A673 (cell line): Measurements from ENCODE around the gene NOCT. TPM values are rescaled to one million over a fixed set of nuclear protein-coding genes. Genes with fewer than 3 reads are reported as not detected.

Experiments used
- Bru-seq: library from RNA; stranded (reverse); fragments of 400-500 nt; gene quantifications from one replicate; lab custom pipeline; 2021; lab: Mats Ljungman, UMichigan
- BruChase-seq, 2 experiments: library from RNA; stranded (reverse); fragments of 400-500 nt; gene quantifications; one replicate each; lab custom pipeline; 2021; lab: Mats Ljungman, UMichigan
- BruUV-seq: library from RNA; stranded (reverse); fragments of 400-500 nt; replicated peaks from 2 replicates; lab custom pipeline; 2021; lab: Mats Ljungman, UMichigan
- CTCF ChIA-PET: fragments of 300-600 bp; sonication (Branson Sonifier 250); formaldehyde crosslinking; loops from one replicate; lab custom pipeline; 2022; ENCODE audit warnings: antibody characterized with exemption; lab: Charles Lee
- POLR2A ChIA-PET: fragments of 300-600 bp; sonication (Branson Sonifier 250); formaldehyde crosslinking; loops from one replicate; lab custom pipeline; 2022; ENCODE audit warnings: antibody characterized with exemption; ENCODE audit not compliant: low non-redundant PET; lab: Charles Lee
- DNase-seq: peaks from one replicate; pipeline ENCODE4 v3.0.0-alpha.2; 2015; ENCODE audit warnings: low spot score
- H3K27ac ChIP-seq: fragments of 200-600 bp; sonication (generic); 2 replicates; pipeline ENCODE4 v1.5.1; 2016; ENCODE audit warnings: mixed run types, low read depth, mild to moderate bottlenecking, mixed read lengths, antibody characterized with exemption, low read length; ENCODE audit not compliant: poor library complexity, severe bottlenecking
- H3K27me3 ChIP-seq: fragments of 200-600 bp; sonication (generic); replicated peaks from 2 replicates; pipeline ENCODE4 v1.6.1; 2017; ENCODE audit warnings: mixed run types, low read depth, mild to moderate bottlenecking, mixed read lengths, antibody characterized with exemption, low read length; ENCODE audit not compliant: insufficient read depth, poor library complexity
- H3K36me3 ChIP-seq: fragments of 200-600 bp; sonication (generic); 2 replicates; pipeline ENCODE4 v1.6.1; 2016; ENCODE audit warnings: mixed run types, mild to moderate bottlenecking, mixed read lengths, antibody characterized with exemption, low read length; ENCODE audit not compliant: insufficient read depth, poor library complexity, severe bottlenecking
- H3K4me1 ChIP-seq: fragments of 200-600 bp; sonication (generic); 2 replicates; pipeline ENCODE4 v1.6.1; 2017; ENCODE audit warnings: mixed run types, mild to moderate bottlenecking, mixed read lengths, antibody characterized with exemption, low read length; ENCODE audit not compliant: insufficient read depth, poor library complexity, severe bottlenecking
- H3K4me3 ChIP-seq: fragments of 200-600 bp; sonication (generic); 2 replicates; pipeline ENCODE4 v1.5.1; 2016; ENCODE audit warnings: low read depth, mixed run types, mild to moderate bottlenecking, mixed read lengths, low read length; ENCODE audit not compliant: poor library complexity, severe bottlenecking
- H3K9me3 ChIP-seq: fragments of 200-600 bp; sonication (generic); 2 replicates; pipeline ENCODE4 v1.6.1; 2016; ENCODE audit warnings: mixed run types, low read depth, mild to moderate bottlenecking, mixed read lengths, antibody characterized with exemption, low read length; ENCODE audit not compliant: poor library complexity, severe bottlenecking
- EZH2 ChIP-seq: fragments of 200-600 bp; sonication (generic); IDR thresholded peaks from 2 replicates; pipeline ENCODE4 v1.6.1; 2017; ENCODE audit warnings: borderline replicate concordance, low read depth, mild to moderate bottlenecking, mixed read lengths, antibody characterized with exemption, low read length; ENCODE audit not compliant: poor library complexity, severe bottlenecking
- intact Hi-C: fragments of 100-400 bp; cut with micrococcal nuclease; formaldehyde crosslinking; loops from one replicate; pipeline ENCODE4 v1.10.0; 2022; ENCODE audit not compliant: unreplicated experiment
- long read RNA-seq: library from polyadenylated mRNA; stranded (forward); transcript quantifications from one replicate; pipeline ENCODE4 v2.0.0, GENCODE V29; 2022
- total RNA-seq: library from RNA; stranded (reverse); gene quantifications from 2 replicates; pipeline ENCODE4 v1.2.3, GENCODE V29; 2021
- TF ChIP-seq, protein P1 (sequence below): fragments of 300-800, 200-600 bp; sonication (generic); conservative IDR thresholded peaks from 2 replicates; pipeline ENCODE4 v1.5.1; 2017; ENCODE audit warnings: low read depth, mild to moderate bottlenecking, antibody characterized with exemption, low read length, moderate library complexity, mixed read lengths

The NOCT gene
- total RNA-seq = 20.5 and 27.6 TPM in 2 replicates
- Bru-seq, nascent RNA = percentile 81 among the genes with signal in this experiment
- BruChase-seq, experiment 1, labeled RNA remaining after a 2-hour chase = percentile 78 among the genes with signal in this experiment
- percentile 80 among the genes with signal in this experiment for BruChase-seq, experiment 2, labeled RNA remaining after a 6-hour chase
- long read RNA-seq, transcript NOCT-201 (3 exons, 1,952 nt) = major isoform, 12 of 15 reads
- long read RNA-seq, partial matches to known transcripts = 0 of 15 reads
- long read RNA-seq, other reads (novel, unspliced or antisense) = 3 of 15 reads

GRCh38 chr4:139015269-139015947, at the start of gene NOCT:
TSS of gene NOCT (plus strand) at chr4:139015781. CDS start at chr4:139015982, 201 bp downstream.
- H3K4me3 ChIP-seq = peak within 1 kb of the TSS; percentile 81
- H3K9me3 ChIP-seq = no peaks in the 10 kb centered on the region
- intact Hi-C loops = no loop called here
- H3K27ac ChIP-seq = peak within 1 kb of the TSS; percentile 96
- CTCF ChIA-PET = interaction anchor here (0.6 kb wide), 1 partner anchor 25 kb away, joined by 3 read pairs; no protein-coding TSS in a partner anchor
- no TSS peak for BruUV-seq
- TF ChIP-seq, protein P1, sequence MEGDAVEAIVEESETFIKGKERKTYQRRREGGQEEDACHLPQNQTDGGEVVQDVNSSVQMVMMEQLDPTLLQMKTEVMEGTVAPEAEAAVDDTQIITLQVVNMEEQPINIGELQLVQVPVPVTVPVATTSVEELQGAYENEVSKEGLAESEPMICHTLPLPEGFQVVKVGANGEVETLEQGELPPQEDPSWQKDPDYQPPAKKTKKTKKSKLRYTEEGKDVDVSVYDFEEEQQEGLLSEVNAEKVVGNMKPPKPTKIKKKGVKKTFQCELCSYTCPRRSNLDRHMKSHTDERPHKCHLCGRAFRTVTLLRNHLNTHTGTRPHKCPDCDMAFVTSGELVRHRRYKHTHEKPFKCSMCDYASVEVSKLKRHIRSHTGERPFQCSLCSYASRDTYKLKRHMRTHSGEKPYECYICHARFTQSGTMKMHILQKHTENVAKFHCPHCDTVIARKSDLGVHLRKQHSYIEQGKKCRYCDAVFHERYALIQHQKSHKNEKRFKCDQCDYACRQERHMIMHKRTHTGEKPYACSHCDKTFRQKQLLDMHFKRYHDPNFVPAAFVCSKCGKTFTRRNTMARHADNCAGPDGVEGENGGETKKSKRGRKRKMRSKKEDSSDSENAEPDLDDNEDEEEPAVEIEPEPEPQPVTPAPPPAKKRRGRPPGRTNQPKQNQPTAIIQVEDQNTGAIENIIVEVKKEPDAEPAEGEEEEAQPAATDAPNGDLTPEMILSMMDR = no peak
- no peak for TF ChIP-seq EZH2
- POLR2A ChIA-PET = no interaction called here
- peaks cover 41% of the 10 kb centered on the region for H3K4me1 ChIP-seq
- H3K36me3 ChIP-seq = no peaks in the 10 kb centered on the region
- no peaks in the 10 kb centered on the region for H3K27me3 ChIP-seq
- peak; percentile 93 for DNase-seq

DNA sequence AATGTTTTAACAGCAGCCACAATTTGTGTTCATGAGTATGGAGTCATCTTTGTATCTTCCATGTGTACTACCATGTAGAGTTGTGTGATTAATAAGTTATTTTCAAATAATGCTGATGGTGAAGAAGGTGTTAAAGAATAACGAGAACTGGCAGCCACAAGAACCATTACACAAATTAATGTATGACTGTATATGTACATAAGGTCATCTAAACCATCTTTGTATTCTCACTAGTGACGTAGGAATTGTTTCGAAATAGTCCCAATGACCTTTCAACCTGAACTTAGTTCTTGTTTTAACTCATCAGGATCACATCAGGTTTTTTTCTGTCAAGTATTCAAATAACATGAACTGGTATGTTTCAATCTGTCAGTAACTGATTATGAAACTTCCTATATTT, 48.3 kb upstream of the NOCT start:
- Histone ChIP-seq H3K9me3 (no peaks in the 10 kb centered on the region), H3K4me3 (no peak overlapping the region), H3K27ac (no peak overlapping the region), H3K36me3 (no peaks in the 10 kb centered on the region), H3K27me3 (no peaks in the 10 kb centered on the region), H3K4me1 (no peaks in the 10 kb centered on the region)
- no peak for DNase-seq
- TF ChIP-seq, protein P1 = no peak
- no peak for TF ChIP-seq EZH2
- ChIA-PET CTCF (no interaction called here), POLR2A (no interaction called here)
- intact Hi-C loops = no loop called here
- no TSS peak for BruUV-seq

GRCh38 chr4:138972956-138973801, 42.4 kb upstream of the NOCT start:
- intact Hi-C loops = no loop called here
- Histone ChIP-seq H3K4me3 (no peak overlapping the region), H3K9me3 (no peaks in the 10 kb centered on the region), H3K36me3 (no peaks in the 10 kb centered on the region), H3K27ac (no peak overlapping the region), H3K27me3 (no peaks in the 10 kb centered on the region), H3K4me1 (peaks cover 4% of the 10 kb centered on the region)
- ChIA-PET CTCF (no interaction called here), POLR2A (no interaction called here)
- no peak for DNase-seq
- TF ChIP-seq, protein P1 = no peak
- no peak for TF ChIP-seq EZH2
- BruUV-seq = no TSS peak
